Osteocyte (in vitro differentiated cells): ENCODE results near the gene CPSF3. TPM values are rescaled to one million over a fixed set of nuclear protein-coding genes. Genes with fewer than 3 reads are reported as not detected.

Experiments used
- DNase-seq: peaks from one replicate; pipeline ENCODE4 v3.0.0; 2021; ENCODE audit warnings: mixed read lengths; ENCODE audit not compliant: unreplicated experiment; ENCODE audit errors: extremely low spot score
- H3K27ac Mint-ChIP-seq: one replicate; pipeline ENCODE4 v1.8.0; 2021; ENCODE audit warnings: mild to moderate bottlenecking, mixed read lengths; ENCODE audit not compliant: unreplicated experiment
- H3K27me3 Mint-ChIP-seq: one replicate; pipeline ENCODE4 v1.8.0; 2021; ENCODE audit warnings: mixed read lengths; ENCODE audit not compliant: unreplicated experiment
- H3K36me3 Mint-ChIP-seq: one replicate; pipeline ENCODE4 v1.8.0; 2021; ENCODE audit warnings: mixed read lengths; ENCODE audit not compliant: unreplicated experiment
- H3K4me1 Mint-ChIP-seq: one replicate; pipeline ENCODE4 v1.8.0; 2021; ENCODE audit warnings: mixed read lengths; ENCODE audit not compliant: unreplicated experiment
- H3K4me3 Mint-ChIP-seq: one replicate; pipeline ENCODE4 v1.8.0; 2021; ENCODE audit warnings: mild to moderate bottlenecking, moderate library complexity, mixed read lengths; ENCODE audit not compliant: unreplicated experiment
- H3K9me3 Mint-ChIP-seq: one replicate; pipeline ENCODE4 v1.8.0; 2021; ENCODE audit warnings: mixed read lengths; ENCODE audit not compliant: unreplicated experiment
- total RNA-seq: library from RNA; stranded (reverse); gene quantifications from 2 replicates; pipeline ENCODE4 v1.2.1, GENCODE V29; 2021
- TF ChIP-seq, protein P1 (sequence below): fragments of 200-600 bp; sonication (generic); IDR thresholded peaks from 2 replicates; pipeline ENCODE4 v1.5.0; 2021; ENCODE audit warnings: antibody characterized with exemption, mild to moderate bottlenecking, moderate library complexity

Gene CPSF3
- total RNA-seq, 1 donor from 2014 or later, result 27.7 TPM

DNA sequence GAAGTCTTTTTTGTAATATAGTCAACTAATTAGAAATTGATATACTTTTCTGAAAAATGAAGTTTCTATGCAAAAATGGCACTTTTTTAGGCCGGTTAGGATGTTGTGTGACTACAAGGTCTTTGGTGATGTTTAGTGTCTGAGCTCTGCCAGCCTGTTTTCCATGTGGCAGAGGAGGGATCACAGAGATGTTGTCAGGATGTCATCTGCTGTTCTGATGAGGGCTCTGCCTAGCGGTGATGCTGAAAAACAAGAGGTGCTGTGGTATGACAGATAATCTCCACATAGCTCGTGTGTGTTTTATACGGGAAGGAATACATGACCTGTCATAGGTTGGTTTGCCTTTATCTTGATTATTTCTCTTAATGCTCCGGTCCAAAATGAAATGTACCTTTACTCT, 38.9 kb downstream of the CPSF3 start:
- peak; percentile 7 for DNase-seq
- Mint-ChIP-seq H3K36me3 (peaks cover 23% of the 10 kb centered on the region), H3K4me1 (peaks cover 3% of the 10 kb centered on the region), H3K9me3 (no peaks in the 10 kb centered on the region), H3K27me3 (no peaks in the 10 kb centered on the region), H3K27ac (no peak overlapping the region), H3K4me3 (no peak overlapping the region)
- TF ChIP-seq, protein P1, sequence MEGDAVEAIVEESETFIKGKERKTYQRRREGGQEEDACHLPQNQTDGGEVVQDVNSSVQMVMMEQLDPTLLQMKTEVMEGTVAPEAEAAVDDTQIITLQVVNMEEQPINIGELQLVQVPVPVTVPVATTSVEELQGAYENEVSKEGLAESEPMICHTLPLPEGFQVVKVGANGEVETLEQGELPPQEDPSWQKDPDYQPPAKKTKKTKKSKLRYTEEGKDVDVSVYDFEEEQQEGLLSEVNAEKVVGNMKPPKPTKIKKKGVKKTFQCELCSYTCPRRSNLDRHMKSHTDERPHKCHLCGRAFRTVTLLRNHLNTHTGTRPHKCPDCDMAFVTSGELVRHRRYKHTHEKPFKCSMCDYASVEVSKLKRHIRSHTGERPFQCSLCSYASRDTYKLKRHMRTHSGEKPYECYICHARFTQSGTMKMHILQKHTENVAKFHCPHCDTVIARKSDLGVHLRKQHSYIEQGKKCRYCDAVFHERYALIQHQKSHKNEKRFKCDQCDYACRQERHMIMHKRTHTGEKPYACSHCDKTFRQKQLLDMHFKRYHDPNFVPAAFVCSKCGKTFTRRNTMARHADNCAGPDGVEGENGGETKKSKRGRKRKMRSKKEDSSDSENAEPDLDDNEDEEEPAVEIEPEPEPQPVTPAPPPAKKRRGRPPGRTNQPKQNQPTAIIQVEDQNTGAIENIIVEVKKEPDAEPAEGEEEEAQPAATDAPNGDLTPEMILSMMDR, result no peak

DNA sequence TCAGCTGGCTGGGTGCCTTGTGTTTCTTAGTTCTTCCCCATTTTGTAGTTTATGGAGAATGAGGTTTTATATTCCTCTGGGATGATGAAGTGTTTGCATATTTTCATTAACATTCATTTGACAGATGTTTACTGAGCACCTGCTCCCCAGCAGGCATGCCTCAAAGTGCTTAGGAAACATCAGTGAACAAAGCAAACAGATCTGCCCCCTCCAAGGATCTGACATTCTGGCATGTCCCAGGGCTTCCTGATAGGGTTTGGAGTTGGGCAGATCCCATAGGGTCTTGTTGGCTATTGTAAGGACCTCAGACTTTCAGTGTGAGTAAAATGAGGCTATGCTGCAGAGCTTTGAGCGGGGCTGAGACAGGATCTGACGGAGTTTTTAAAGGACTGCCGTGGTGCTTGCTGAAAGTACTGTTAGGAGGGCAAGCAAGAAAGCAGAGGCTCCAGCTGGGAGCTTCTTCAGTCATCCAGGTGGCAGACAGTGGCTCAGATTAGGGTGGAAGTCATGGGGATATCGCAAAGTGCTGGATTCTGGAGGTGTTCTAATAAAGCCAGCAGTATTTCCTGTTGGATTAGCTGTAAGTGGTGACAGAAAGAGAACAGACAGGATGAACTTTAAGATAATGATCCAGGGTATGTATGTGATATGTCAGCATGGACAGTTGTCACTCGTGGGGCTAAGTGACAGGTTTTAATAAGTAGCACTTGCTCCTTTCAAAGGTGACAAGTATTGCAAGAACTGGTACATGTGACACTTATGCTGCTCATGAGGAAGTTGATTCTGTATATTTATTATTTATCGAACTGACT, 39.6 kb downstream of the CPSF3 start:
- TF ChIP-seq, protein P1, result no peak
- Mint-ChIP-seq H3K27ac (no peak overlapping the region), H3K4me3 (no peak overlapping the region), H3K36me3 (peaks cover 21% of the 10 kb centered on the region), H3K27me3 (no peaks in the 10 kb centered on the region), H3K9me3 (no peaks in the 10 kb centered on the region), H3K4me1 (peaks cover 3% of the 10 kb centered on the region)
- peak; percentile 34 for DNase-seq

DNA sequence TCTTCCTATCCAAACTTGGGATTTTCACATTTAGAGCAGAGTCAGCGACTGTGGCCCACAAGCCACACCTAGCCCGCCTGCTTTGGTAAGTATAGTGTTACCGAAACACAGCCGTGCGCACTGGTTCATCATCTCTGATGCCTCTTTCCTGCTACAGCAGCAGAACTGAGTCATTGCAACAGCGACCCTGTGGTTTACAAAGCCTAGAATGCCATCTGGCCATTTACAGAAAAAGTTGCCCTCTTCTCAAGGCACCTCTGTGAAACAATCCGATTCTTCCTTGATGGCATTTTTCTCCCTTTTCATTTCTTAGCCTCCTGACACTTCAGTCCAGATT, 40.2 kb downstream of the CPSF3 start:
- no peaks in the 10 kb centered on the region for H3K27me3 Mint-ChIP-seq
- peak; percentile 66 for DNase-seq
- H3K36me3 Mint-ChIP-seq, result peaks cover 21% of the 10 kb centered on the region
- H3K4me3 Mint-ChIP-seq, result no peak overlapping the region
- peaks cover 3% of the 10 kb centered on the region for H3K4me1 Mint-ChIP-seq
- TF ChIP-seq, protein P1, result no peak
- H3K27ac Mint-ChIP-seq, result no peak overlapping the region
- H3K9me3 Mint-ChIP-seq, result no peaks in the 10 kb centered on the region

DNA sequence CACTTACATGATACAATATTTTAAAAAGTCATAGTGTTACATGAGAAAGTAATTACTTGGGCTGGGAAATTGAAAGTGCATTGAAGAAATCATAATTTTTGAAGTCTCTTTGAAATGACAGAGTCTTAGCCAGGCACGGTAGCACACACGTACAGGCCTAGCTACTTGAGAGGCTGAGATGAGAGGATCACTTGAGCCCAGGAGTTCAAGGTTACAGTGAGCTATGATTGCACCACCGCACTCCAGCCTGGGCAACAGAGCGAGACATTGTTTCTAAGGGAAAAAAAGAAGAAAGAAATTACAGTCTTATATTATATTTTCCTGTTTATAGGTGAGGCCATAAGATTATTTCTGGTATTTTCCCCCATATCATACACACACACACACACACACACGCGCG, 41.7 kb downstream of the CPSF3 start:
- Mint-ChIP-seq H3K4me1 (peaks cover 3% of the 10 kb centered on the region), H3K36me3 (peaks cover 17% of the 10 kb centered on the region), H3K27me3 (no peaks in the 10 kb centered on the region), H3K4me3 (no peak overlapping the region), H3K9me3 (no peaks in the 10 kb centered on the region), H3K27ac (no peak overlapping the region)
- TF ChIP-seq, protein P1, result no peak
- peak; percentile 21 for DNase-seq

DNA sequence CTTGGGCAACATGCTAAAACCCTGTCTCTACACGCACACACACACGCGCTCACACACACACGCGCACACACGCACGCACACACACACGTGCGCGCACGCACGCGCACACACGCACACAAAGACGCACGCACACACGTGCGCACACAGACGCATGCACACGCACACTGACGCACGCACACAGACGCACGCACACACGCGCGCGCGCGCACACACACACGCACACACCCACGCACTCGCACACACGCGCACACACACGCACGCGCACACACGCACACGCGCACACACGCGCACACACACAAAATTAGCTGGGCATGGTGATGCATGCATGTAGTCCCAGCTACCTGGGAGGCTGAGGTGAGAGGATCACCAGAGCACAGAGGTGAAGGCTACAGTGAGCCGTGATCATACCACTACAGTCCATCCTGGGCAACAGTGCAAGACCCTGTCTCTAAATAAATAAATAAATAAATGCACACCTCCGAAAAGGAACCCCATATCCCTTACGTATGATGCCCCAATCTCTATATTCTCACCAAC, 42.8 kb downstream of the CPSF3 start:
- H3K4me1 Mint-ChIP-seq, result peaks cover 3% of the 10 kb centered on the region
- H3K27me3 Mint-ChIP-seq, result no peaks in the 10 kb centered on the region
- no peak overlapping the region for H3K4me3 Mint-ChIP-seq
- TF ChIP-seq, protein P1, result no peak
- no peaks in the 10 kb centered on the region for H3K9me3 Mint-ChIP-seq
- H3K36me3 Mint-ChIP-seq, result peaks cover 10% of the 10 kb centered on the region
- H3K27ac Mint-ChIP-seq, result no peak overlapping the region
- DNase-seq, result peak; percentile 11
